ENCODE measurements around the gene SH2D1A. TPM values are rescaled to one million over a fixed set of nuclear protein-coding genes. Genes with fewer than 3 reads are reported as not detected.

SH2D1A gene
- total and polyA plus RNA-seq, 11 donors, result 0.04 to 3.4 (median 0.42) TPM; not detected in 7

GRCh38 chrX:124388562-124388961, 42.2 kb downstream of the SH2D1A start:
- TF ChIP-seq CTCF (IDR thresholded peaks at IDR 0.05), result peak; percentile 50 to 86 (median 63)
- no peak for TF ChIP-seq POLR2A (IDR thresholded peaks at IDR 0.05)
- DNase-seq (peak; percentile 21 to 48 (median 37)), ATAC-seq (peak in 1 of 4 donors; percentile 54)
- Histone ChIP-seq H3K9me3 (no peaks in the 10 kb centered on the region), H3K4me3 (no peak overlapping the region), H3K36me3 (no peaks in the 10 kb centered on the region), H3K4me1 (no peaks in the 10 kb centered on the region), H3K27ac (no peak overlapping the region), H3K27me3 (no peaks in the 10 kb centered on the region)
- intact Hi-C loops (cut with DNase I), result loop anchor here in 6 of 10 donors (2.0 to 10.0 kb wide), 3 partner anchors 174 to 178 kb away; no protein-coding TSS in a partner anchor
- 0 to 1% (median 0%) methylated on average over 2 of the region's 2 CpGs for WGBS, 4 donors

GRCh38 chrX:124392794-124393193, 46.4 kb downstream of the SH2D1A start:
- ATAC-seq, result no peak
- Histone ChIP-seq H3K9me3 (no peaks in the 10 kb centered on the region), H3K4me1 (peaks cover 0 to 12% (median 0%) of the 10 kb centered on the region in 12 donors), H3K4me3 (no peak overlapping the region), H3K27ac (no peak overlapping the region), H3K27me3 (no peaks in the 10 kb centered on the region), H3K36me3 (no peaks in the 10 kb centered on the region)
- 68 to 75% (median 70%) methylated on average over 3 of the region's 3 CpGs for WGBS, 4 donors
- no peak for DNase-seq
- TF ChIP-seq POLR2A (IDR thresholded peaks at IDR 0.05) (no peak), CTCF (IDR thresholded peaks at IDR 0.05) (no peak)
- intact Hi-C loops (cut with DNase I), result no loop called here

GRCh38 chrX:124393238-124393637, 46.9 kb downstream of the SH2D1A start:
- WGBS, 4 donors, result 58 to 76% (median 68%) methylated on average over 1 of the region's 1 CpG
- Histone ChIP-seq H3K27ac (no peak overlapping the region), H3K27me3 (no peaks in the 10 kb centered on the region), H3K36me3 (no peaks in the 10 kb centered on the region), H3K4me3 (no peak overlapping the region), H3K4me1 (peaks cover 0 to 12% (median 0%) of the 10 kb centered on the region in 12 donors), H3K9me3 (no peaks in the 10 kb centered on the region)
- intact Hi-C loops (cut with DNase I), result no loop called here
- ATAC-seq (no peak), DNase-seq (no peak)
- no peak for TF ChIP-seq POLR2A (IDR thresholded peaks at IDR 0.05)
- TF ChIP-seq CTCF (IDR thresholded peaks at IDR 0.05), result no peak

GRCh38 chrX:124393659-124394058, 47.3 kb downstream of the SH2D1A start:
- TF ChIP-seq CTCF (IDR thresholded peaks at IDR 0.05), result no peak
- TF ChIP-seq POLR2A (IDR thresholded peaks at IDR 0.05), result no peak
- ATAC-seq, result no peak

More at GRCh38 chrX:124393659-124394058, 47.3 kb downstream of the SH2D1A start:
- intact Hi-C loops (cut with DNase I), result no loop called here
- no peak overlapping the region for H3K27ac ChIP-seq
- H3K4me3 ChIP-seq, result no peak overlapping the region
- H3K4me1 ChIP-seq, result peaks cover 0 to 12% (median 0%) of the 10 kb centered on the region in 12 donors
- WGBS, 4 donors, result 71 to 87% (median 77%) methylated on average over 3 of the region's 3 CpGs
- DNase-seq, result no peak
- H3K9me3 ChIP-seq, result no peaks in the 10 kb centered on the region
- H3K36me3 ChIP-seq, result no peaks in the 10 kb centered on the region
- no peaks in the 10 kb centered on the region for H3K27me3 ChIP-seq
